PC-9 (cell line): Measurements from ENCODE around the gene TRABD2A. TPM values are rescaled to one million over a fixed set of nuclear protein-coding genes. Genes with fewer than 3 reads are reported as not detected.

Experiments
- BruUV-seq: library from RNA; stranded (reverse); fragments of 400-500 nt; replicated peaks from 2 replicates; lab custom pipeline; 2021; lab: Mats Ljungman, UMichigan
- CTCF ChIA-PET: fragments of 300-600 bp; sonication (Branson Sonifier 250); formaldehyde crosslinking; loops from one replicate; lab custom pipeline; 2022; ENCODE audit warnings: antibody characterized with exemption; lab: Charles Lee
- POLR2A ChIA-PET: fragments of 300-600 bp; sonication (Branson Sonifier 250); formaldehyde crosslinking; loops from one replicate; lab custom pipeline; 2022; ENCODE audit warnings: antibody characterized with exemption; ENCODE audit not compliant: unreplicated experiment; lab: Charles Lee
- DNase-seq, 2 experiments: peaks; one replicate each; pipeline versions ENCODE4 v3.0.0 to v3.0.0-alpha.2; 2015 to 2022; ENCODE audit warnings: mixed read lengths in 1 of 2
- H2AFZ ChIP-seq: fragments of 200-600 bp; sonication (generic); 2 replicates; pipeline ENCODE4 v1.8.1; 2017; ENCODE audit warnings: antibody characterized with exemption
- H3F3A ChIP-seq: fragments of 200-600 bp; sonication (generic); 2 replicates; pipeline ENCODE4 v1.8.1; 2017; ENCODE audit warnings: antibody characterized with exemption, mild to moderate bottlenecking, low read depth; ENCODE audit not compliant: insufficient read depth
- H3K27ac ChIP-seq: fragments of 200-600 bp; sonication (generic); 2 replicates; pipeline ENCODE4 v1.6.1; 2016; ENCODE audit warnings: mixed run types
- H3K27me3 ChIP-seq: fragments of 200-600 bp; sonication (generic); 2 replicates; pipeline ENCODE4 v1.6.1; 2016; ENCODE audit warnings: low read depth, mixed run types; ENCODE audit not compliant: insufficient read depth
- H3K36me3 ChIP-seq: fragments of 200-600 bp; sonication (generic); 2 replicates; pipeline ENCODE4 v1.6.1; 2016; ENCODE audit warnings: low read depth, mixed run types
- H3K4me1 ChIP-seq: fragments of 200-600 bp; sonication (generic); replicated peaks from 2 replicates; pipeline ENCODE4 v1.6.1; 2016; ENCODE audit warnings: mixed run types; ENCODE audit not compliant: insufficient read depth
- H3K4me2 ChIP-seq: fragments of 200-600 bp; sonication (generic); 2 replicates; pipeline ENCODE4 v1.6.1; 2017; ENCODE audit warnings: mixed run types
- H3K4me3 ChIP-seq: fragments of 200-600 bp; sonication (generic); 2 replicates; pipeline ENCODE4 v1.6.1; 2016; ENCODE audit warnings: mixed run types
- H3K79me2 ChIP-seq: fragments of 200-600 bp; sonication (generic); 2 replicates; pipeline ENCODE4 v1.6.1; 2017; ENCODE audit warnings: low read depth, mixed run types
- H3K9me2 ChIP-seq: fragments of 200-600 bp; sonication (generic); 2 replicates; pipeline ENCODE4 v1.8.1; 2017; ENCODE audit warnings: mild to moderate bottlenecking; ENCODE audit not compliant: insufficient read depth
- H3K9me3 ChIP-seq: fragments of 200-600 bp; sonication (generic); 2 replicates; pipeline ENCODE4 v1.8.1; 2016; ENCODE audit warnings: low read depth; ENCODE audit not compliant: insufficient read depth
- H4K20me1 ChIP-seq: fragments of 200-600 bp; sonication (generic); 2 replicates; pipeline ENCODE4 v1.8.1; 2017; ENCODE audit not compliant: insufficient read depth
- EZH2 ChIP-seq: fragments of 200-600 bp; sonication (generic); IDR thresholded peaks from 2 replicates; pipeline ENCODE4 v1.8.0; 2017; ENCODE audit warnings: antibody characterized with exemption, low read depth
- intact Hi-C: fragments of 100-400 bp; cut with micrococcal nuclease; formaldehyde crosslinking; loops from one replicate; pipeline ENCODE4 v1.10.0; 2022; ENCODE audit not compliant: unreplicated experiment
- total RNA-seq: library from RNA; stranded (reverse); gene quantifications from 2 replicates; pipeline ENCODE4 v1.2.3, GENCODE V29; 2021
- TF ChIP-seq, protein P1 (sequence below): fragments of 200-600 bp; sonication (generic); conservative IDR thresholded peaks from 2 replicates; pipeline ENCODE4 v1.6.1; 2017; ENCODE audit warnings: mixed run types, antibody characterized with exemption, mild to moderate bottlenecking, moderate library complexity

TRABD2A gene
- total RNA-seq, 1 experiment from 2014 or later = 2.2 TPM

DNA sequence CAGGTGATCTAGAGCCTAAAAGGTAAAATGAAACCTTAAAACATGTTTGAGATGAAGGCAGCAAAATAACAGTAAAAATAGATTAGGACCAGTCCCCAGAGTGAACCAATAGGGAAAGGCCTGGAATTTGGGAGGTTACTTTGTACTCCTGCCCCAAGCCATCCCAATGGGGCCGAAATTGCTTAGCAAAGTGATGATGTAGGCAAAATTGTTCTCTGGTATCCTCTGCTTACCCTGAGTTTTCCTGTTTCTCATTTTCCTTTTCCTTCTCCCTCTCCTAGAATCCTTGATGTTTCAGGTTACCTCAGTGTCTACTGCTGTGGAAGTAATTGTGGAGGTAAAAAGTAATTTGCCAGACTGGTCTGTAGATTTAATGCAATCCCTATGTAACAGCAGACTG is 92.9 kb downstream of the TRABD2A start:
- no TSS peak for BruUV-seq
- Histone ChIP-seq H3K4me1 (no peaks in the 10 kb centered on the region), H3K4me2 (no peak overlapping the region), H4K20me1 (no peaks in the 10 kb centered on the region), H3K4me3 (no peak overlapping the region), H2AFZ (no peak overlapping the region), H3K27ac (no peak overlapping the region), H3K36me3 (no peaks in the 10 kb centered on the region), H3K9me3 (no peaks in the 10 kb centered on the region), H3F3A (no peaks in the 10 kb centered on the region), H3K27me3 (no peaks in the 10 kb centered on the region), H3K79me2 (no peaks in the 10 kb centered on the region), H3K9me2 (no peaks in the 10 kb centered on the region)
- POLR2A ChIA-PET = no interaction called here
- CTCF ChIA-PET = no interaction called here
- TF ChIP-seq, protein P1, sequence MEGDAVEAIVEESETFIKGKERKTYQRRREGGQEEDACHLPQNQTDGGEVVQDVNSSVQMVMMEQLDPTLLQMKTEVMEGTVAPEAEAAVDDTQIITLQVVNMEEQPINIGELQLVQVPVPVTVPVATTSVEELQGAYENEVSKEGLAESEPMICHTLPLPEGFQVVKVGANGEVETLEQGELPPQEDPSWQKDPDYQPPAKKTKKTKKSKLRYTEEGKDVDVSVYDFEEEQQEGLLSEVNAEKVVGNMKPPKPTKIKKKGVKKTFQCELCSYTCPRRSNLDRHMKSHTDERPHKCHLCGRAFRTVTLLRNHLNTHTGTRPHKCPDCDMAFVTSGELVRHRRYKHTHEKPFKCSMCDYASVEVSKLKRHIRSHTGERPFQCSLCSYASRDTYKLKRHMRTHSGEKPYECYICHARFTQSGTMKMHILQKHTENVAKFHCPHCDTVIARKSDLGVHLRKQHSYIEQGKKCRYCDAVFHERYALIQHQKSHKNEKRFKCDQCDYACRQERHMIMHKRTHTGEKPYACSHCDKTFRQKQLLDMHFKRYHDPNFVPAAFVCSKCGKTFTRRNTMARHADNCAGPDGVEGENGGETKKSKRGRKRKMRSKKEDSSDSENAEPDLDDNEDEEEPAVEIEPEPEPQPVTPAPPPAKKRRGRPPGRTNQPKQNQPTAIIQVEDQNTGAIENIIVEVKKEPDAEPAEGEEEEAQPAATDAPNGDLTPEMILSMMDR = no peak
- no peak for TF ChIP-seq EZH2
- intact Hi-C loops = no loop called here
- DNase-seq = no peak

DNA sequence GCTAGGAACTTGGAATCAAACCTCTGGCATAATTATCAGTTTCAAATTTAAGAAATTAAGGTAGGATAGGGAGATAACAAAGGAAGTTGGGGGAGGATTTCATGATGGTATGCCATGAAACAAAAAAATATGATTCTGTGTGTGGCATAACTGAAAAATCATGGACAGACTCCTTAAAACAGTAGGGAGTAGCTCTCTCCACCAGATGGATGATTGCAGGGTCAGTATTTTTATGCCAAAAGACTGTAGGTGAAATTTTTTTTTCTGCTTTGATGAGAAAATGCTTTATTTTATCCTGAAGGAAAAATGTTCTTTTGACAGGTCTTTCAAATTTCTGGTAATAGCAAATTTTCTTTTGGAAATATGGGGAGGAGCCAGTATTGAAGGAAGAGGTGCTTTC is 94.3 kb downstream of the TRABD2A start:
- H3K9me3 ChIP-seq = no peaks in the 10 kb centered on the region
- ChIA-PET CTCF (no interaction called here), POLR2A (no interaction called here)
- no peaks in the 10 kb centered on the region for H3K27me3 ChIP-seq
- H3K36me3 ChIP-seq = no peaks in the 10 kb centered on the region
- no peaks in the 10 kb centered on the region for H3F3A ChIP-seq
- no peaks in the 10 kb centered on the region for H3K9me2 ChIP-seq
- no peaks in the 10 kb centered on the region for H4K20me1 ChIP-seq
- DNase-seq = no peak
- intact Hi-C loops = no loop called here
- no peak overlapping the region for H3K4me3 ChIP-seq
- H3K27ac ChIP-seq = no peak overlapping the region
- no peaks in the 10 kb centered on the region for H3K4me1 ChIP-seq
- no peaks in the 10 kb centered on the region for H3K79me2 ChIP-seq
- no peak for TF ChIP-seq EZH2
- TF ChIP-seq, protein P1 = no peak
- no peak overlapping the region for H2AFZ ChIP-seq
- BruUV-seq = no TSS peak
- H3K4me2 ChIP-seq = no peak overlapping the region

DNA sequence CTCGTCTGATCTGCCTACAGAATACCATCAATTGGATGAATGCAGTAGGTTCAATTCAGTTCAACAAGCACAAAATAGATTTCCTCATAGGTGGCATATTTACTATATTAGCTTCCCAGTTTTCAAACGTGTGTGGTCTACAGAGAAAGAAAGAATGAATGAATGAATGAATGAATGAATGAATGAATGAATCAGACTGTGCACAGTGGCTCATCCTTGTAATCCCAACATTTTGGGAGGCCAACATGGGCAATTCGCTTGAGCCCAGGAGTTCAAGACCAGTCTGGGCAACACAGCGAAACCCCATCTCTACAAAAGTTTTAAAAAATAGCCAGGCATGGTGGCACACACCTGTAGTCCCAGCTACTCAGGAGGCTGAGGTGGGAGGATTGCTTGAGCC is 94.9 kb downstream of the TRABD2A start:
- no peaks in the 10 kb centered on the region for H3K9me3 ChIP-seq
- no peaks in the 10 kb centered on the region for H3K36me3 ChIP-seq
- no peaks in the 10 kb centered on the region for H3K79me2 ChIP-seq
- H2AFZ ChIP-seq = no peak overlapping the region
- H4K20me1 ChIP-seq = no peaks in the 10 kb centered on the region
- no peaks in the 10 kb centered on the region for H3K4me1 ChIP-seq
- BruUV-seq = no TSS peak
- H3K4me3 ChIP-seq = no peak overlapping the region
- ChIA-PET CTCF (no interaction called here), POLR2A (no interaction called here)
- H3K27me3 ChIP-seq = no peaks in the 10 kb centered on the region
- intact Hi-C loops = no loop called here
- no peak for TF ChIP-seq EZH2
- TF ChIP-seq, protein P1 = no peak
- H3K4me2 ChIP-seq = no peak overlapping the region
- H3K27ac ChIP-seq = no peak overlapping the region
- H3F3A ChIP-seq = no peaks in the 10 kb centered on the region
- H3K9me2 ChIP-seq = no peaks in the 10 kb centered on the region
- DNase-seq = no peak
